NCI-H774 (cell line): ENCODE data around the gene ARRB1.

Source experiments
- DNase-seq: peaks from one replicate; lab custom pipeline; 2025; lab: John Stamatoyannopoulos, UW

ARRB1 gene

DNA sequence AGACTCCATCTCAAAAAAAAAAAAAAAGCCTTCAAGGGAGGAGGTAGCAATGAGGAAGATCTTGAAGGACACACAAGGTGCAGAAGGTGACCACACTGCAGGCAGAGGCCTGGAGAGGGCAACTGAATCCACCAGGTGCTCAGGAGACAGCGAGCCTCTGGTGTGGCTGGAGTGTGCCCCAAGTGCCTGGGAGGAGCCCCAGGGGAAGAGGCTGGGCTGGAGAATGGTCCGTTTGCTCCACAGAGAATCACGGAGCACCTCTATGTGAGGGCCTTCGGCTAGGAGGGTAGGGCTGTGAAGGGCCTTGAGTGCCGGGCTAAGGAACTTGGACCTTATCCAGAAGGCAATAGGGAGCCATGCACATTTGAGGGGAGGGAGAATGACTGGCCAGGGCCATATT lies 50.3 kb downstream of the ARRB1 start:
- DNase-seq, result no peak

DNA sequence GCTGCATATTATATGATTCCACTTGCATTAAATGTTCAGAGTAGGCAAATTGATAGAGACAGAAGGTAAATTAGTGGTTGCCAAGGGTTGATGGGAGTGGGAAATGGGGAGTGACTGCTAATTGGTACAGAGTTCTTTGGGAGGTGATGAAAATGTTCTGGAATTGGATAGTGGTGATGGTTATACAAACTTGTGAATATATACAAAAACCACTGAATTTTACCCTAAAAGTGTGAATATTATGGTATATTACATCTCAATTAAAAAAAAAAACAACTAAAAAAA lies 52.5 kb downstream of the ARRB1 start:
- DNase-seq, result no peak

DNA sequence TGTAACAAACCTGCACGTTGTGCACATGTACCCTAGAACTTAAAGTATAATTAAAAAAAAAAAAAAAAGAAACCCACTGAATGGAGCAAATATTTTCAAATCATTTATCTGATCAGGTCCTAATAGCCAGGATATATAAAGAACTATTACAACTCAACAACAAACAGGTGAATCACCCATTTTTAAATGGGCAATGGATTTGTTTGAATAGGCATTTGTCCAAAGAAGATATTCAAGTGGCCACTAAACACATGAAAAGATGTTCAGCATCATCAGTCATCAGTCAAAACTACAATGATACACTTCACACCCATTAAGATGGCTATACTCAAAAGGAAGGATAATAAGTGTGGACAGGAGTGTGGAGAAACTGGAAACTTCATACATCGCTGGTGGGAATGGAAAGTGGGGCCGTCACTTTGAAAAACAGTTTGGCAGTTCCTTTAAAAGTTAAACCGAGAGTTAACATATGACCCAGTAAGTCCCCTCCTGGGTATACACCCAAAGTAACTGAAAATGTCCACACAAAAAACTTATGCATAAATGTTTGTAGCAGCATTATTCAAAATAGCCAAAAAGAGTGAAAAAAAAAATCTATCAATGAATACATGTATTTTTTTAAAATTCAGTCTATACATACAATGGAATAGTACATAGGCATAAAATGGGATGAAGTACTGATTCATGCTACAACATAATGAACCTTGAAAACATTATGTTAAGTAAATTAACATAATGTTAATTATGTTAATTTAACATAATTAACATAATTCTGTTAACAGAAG lies 53.1 kb downstream of the ARRB1 start:
- DNase-seq, result peak; percentile 32

GRCh38 chr11:75293903-75294302 lies 57.6 kb downstream of the ARRB1 start:
- no peak for DNase-seq

GRCh38 chr11:75292943-75293342 lies 58.5 kb downstream of the ARRB1 start:
- no peak for DNase-seq

- no peak for DNase-seq
These were observed 59.7 kb downstream of the ARRB1 start for GRCh38 chr11:75291741-75292140.

DNA sequence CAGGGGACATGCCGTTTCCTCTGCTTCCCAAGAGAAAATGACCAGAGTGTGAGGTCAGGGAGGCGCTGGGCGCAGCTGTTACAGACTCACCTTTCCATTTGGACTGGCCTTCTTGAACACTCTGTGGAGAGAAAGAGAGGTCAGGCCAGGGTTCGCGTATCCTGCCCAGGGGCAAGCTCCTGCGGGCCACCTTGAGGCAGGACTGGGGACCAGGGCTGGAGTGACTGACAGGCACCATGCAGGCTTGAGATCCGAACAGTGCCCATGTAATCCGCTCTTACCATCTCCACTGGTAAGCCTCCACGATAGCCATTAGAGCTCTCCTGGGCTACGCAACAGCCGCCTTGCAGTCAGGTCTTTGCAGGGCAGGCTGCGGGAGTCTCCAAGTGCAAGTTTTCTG lies 61.5 kb downstream of the ARRB1 start:
- no peak for DNase-seq

- no peak for DNase-seq
These were observed 62.0 kb downstream of the ARRB1 start for GRCh38 chr11:75289511-75289760.

GRCh38 chr11:75287579-75287978 lies 63.9 kb downstream of the ARRB1 start:
- DNase-seq, result no peak

DNA sequence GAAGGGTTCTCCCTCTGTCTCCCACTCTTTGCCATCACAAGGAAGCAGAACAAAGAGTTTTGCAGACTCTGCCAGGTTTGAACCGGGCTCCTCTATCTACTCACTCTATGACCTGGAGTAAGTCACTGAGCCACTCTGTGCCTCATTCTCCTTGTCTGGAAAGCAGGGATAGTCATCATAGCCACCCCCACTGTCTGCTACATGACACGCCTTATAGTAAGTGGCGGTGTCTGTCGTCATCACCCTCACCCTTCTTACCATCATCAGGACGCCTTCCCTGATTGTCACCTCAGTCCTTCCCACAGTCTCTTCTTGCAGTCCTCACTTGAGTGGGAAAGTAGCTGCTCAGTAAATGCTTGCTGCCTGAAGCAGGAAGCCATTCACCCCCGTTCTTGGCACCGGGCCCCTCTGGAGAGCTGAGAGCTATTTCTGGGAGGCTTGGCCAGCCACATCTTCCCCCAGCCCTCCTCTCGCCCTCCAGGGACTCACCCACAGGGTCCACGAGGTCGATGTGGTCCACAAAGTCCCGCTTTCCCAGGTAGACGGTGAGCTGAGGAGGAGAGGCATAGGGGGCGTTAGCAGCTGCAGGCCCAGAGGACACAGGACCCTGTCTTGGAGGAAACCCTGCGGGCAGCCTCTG lies 64.5 kb downstream of the ARRB1 start:
- DNase-seq, result no peak

GRCh38 chr11:75285776-75286360 lies 65.6 kb downstream of the ARRB1 start:
- DNase-seq, result no peak

GRCh38 chr11:75283391-75283931 lies 68.0 kb downstream of the ARRB1 start:
- DNase-seq, result no peak

GRCh38 chr11:75281469-75282095 lies 69.9 kb downstream of the ARRB1 start:
- no peak for DNase-seq

- no peak for DNase-seq
These were observed 70.5 kb downstream of the ARRB1 start for GRCh38 chr11:75280770-75281468.

DNA sequence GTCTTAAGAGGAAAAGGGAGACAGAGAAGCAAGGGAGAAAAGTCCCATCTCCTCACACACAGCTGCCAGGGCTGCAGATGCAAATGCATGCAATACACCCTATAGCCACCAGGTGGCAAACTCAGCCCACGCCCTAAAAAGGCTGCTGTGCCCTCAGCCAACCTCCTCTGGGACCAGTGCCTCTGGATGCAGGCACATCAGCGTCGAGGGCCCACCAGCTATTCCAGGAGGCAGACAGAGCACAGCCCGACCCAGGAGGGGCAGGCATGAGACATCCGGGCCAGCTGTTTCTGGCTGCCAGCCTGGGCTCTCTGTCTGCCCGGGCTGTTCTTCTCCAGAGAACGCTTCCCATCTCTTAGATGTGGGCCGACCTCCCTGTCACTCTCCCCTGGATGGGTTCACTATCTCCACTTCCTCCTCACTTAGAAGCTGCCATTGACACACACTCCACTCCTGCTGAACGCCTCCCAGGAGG lies 71.2 kb downstream of the ARRB1 start:
- peak; percentile 69 for DNase-seq

DNA sequence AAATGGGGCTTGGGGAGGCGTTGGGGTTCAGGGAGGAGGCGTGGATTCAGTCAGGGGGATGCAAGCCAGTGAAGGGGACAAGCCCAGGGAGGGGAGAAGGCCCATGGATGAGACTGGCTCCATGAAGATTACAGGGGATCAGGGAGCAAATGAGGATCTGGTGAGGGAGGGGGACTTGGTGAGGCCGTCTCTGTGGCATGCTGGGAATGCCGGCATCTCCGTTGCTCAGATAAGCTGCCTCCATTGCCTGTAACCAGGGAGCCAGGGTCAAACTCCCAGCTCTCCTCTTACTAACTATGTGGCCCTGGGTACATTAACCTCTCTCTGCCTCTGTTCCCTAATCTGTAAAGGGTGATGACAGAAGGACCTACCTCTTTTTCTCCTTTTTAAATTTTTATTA lies 72.2 kb downstream of the ARRB1 start:
- DNase-seq, result no peak

DNA sequence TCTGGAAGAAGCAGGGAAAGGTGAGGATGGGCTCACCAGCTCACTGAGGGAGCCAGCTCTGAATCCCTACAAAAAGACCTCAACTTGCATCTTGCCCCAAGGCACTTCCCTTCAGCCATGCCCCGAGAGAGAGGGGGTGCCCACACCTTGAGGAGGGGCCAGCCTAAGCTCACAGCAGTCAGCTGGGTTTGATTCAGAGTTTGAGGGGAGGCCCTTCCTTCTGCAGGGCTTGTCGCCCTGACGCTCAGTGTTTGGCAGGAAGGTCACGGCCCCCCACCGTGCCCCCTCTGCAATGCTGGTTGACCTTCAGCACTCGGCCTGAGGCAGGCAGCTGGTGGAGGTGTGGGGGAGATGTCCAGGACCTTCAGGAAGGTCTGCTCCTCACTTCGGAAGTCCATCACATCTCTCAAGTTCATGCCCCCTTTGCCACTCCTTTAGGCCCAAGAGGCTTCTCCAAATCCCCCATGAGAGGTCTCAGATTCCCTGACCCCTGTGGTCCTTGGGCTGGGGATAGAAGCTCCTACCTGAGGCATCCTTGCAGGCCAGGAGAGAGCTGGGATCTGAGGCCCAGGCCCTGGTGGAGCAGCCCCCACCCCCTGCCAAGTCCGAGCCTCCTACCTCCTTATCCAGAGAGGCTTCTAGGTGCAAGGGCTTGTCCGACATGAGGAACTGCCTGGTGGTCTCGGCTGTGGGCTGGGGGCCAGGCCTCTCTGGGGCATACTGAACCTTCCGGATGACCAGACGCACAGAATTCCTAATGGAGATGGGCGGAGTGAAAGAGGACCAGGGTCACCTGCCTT lies 73.3 kb downstream of the ARRB1 start:
- DNase-seq, result no peak

DNA sequence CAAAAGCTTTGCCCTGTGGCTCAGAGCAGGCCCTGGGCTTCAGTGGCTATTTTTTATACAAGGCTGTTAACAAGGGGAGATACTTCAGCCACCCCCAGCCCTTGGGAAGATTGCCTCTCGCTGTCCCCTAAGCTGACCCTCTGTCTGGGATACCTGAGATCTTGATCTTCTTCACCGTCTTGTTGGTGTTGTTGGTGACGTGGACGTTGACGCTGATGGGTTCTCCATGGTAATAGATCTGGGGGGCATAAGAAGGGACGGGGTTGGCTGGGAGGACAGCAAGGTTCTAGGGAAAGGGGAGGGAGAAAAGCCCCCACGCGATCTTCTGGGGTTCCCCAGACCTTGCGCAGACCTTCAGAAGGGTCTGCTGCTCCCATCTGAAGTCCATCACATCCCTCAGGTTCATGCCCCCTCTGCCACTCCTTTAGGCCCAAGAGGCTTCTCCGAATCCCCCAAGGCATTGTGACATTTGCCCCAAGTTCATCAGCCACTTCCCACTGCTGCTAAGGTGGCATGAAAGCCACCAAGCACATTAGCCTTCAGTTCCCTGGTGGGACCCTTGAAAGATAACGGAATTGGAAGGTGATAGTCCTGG lies 74.2 kb downstream of the ARRB1 start:
- no peak for DNase-seq

DNA sequence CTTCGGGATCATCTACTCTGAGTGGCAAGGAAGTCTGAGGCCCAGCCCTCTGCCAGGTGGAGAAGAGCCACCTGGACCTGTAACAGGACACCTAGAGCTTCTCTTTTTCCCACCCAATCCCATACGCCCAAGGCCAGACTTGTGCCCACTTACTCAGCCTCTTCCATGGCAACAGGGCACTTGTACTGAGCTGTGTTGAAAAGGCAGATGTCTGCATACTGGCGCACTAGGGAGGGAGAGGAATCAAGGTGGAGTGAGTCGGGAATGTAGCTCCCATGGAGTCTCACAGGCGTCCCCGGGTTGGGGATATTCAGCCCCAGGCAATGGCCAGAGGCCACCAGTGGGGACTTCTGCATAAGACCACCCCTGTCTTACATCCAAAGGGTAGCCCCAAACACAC lies 74.8 kb downstream of the ARRB1 start:
- peak; percentile 80 for DNase-seq

DNA sequence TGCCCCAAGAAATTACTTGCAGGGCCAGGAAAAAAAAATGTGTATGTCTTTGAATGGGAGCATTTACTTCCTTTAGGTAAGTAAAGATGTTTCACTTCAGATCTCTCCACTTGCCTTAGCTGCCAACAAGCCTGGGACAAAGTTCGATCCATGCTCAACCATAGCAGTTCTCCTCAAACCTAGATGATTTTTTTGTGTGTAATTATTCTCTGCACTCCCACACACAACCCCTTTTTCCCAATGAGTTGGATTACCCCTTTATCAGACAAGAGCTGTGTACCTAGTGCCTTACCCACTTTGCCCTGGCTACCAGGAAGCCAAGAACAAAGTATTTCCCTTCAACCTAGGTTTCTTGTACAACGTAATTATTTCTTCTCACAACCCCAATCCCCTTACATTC lies 75.3 kb downstream of the ARRB1 start:
- DNase-seq, result no peak

DNA sequence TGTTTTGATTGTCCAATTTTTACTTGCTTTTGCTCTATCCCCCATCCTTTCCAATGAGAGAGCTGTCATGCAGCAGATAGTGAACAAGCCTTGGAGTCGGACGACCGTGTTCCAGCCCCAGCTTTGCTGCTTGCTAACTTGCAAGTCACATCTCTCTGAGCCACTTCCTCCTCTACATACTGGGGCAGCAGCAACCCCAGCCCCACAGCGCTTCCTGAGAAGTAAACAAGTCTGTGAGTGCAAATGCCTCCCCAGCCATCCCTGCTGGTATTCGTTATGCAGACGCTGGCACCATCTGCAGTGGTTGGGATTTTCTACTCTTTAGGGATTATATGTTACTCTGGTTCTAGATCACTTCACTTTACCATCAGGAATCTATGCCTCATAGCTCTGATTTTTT lies 75.9 kb downstream of the ARRB1 start:
- DNase-seq, result no peak
